Right lung (tissue), 5 donors: ENCODE data around the gene LCMT2. TPM values are rescaled to one million over a fixed set of nuclear protein-coding genes. Genes with fewer than 3 reads are reported as not detected.
A peak's percentile ranks its signal among the peaks of the same experiment; 100 is the strongest.
"Not testable (repeated sequence)": the region's sequence is repeated elsewhere in the genome, so short reads cannot be mapped to it uniquely, and the experiment has no call there.

Source experiments
- DNase-seq, 2 donors: peaks; one replicate each; pipeline ENCODE4 v3.0.0-alpha.2; 2013
- polyA plus RNA-seq, 5 donors: library from polyadenylated mRNA; unstranded; fragments of 120-200 nt; gene quantifications; one replicate each; pipeline versions ENCODE4 v1.2.1 to v1.2.3, GENCODE V29; 2013; ENCODE audit warnings: inconsistent platforms in 1 of 5, low replicate concordance in 1 of 5; ENCODE audit not compliant: insufficient read length in 5 of 5, insufficient read depth in 1 of 5

The LCMT2 gene
- polyA plus RNA-seq, 5 donors = 8.1 to 10.6 (median 9.0) TPM

GRCh38 chr15:43316971-43317346 is 13.4 kb downstream of the LCMT2 start:
- DNase-seq = no peak

GRCh38 chr15:43316016-43316970 is 14.1 kb downstream of the LCMT2 start:
- no peak for DNase-seq

- DNase-seq = no peak
These were observed 16.2 kb downstream of the LCMT2 start for GRCh38 chr15:43314171-43314570.

- no peak for DNase-seq
These were observed 18.0 kb downstream of the LCMT2 start for GRCh38 chr15:43312378-43312777.

- no peak for DNase-seq
These were observed 28.1 kb downstream of the LCMT2 start, which contains the start of gene TGM7 for GRCh38 chr15:43302205-43302817. TGM7 (minus strand) TSS chr15:43302255.

GRCh38 chr15:43299884-43300283 is 30.5 kb downstream of the LCMT2 start:
- no peak for DNase-seq

- no peak for DNase-seq
These were observed 31.0 kb downstream of the LCMT2 start for GRCh38 chr15:43299411-43299810.

GRCh38 chr15:43294091-43294706 is 36.2 kb downstream of the LCMT2 start:
- no peak for DNase-seq

GRCh38 chr15:43293432-43293831 is 36.9 kb downstream of the LCMT2 start:
- DNase-seq = no peak

GRCh38 chr15:43292375-43293078 is 37.8 kb downstream of the LCMT2 start:
- DNase-seq = no peak

- not testable (repeated sequence) for DNase-seq
These were observed 40.7 kb downstream of the LCMT2 start for GRCh38 chr15:43289656-43290055.

- DNase-seq = no peak
These were observed 43.1 kb downstream of the LCMT2 start for GRCh38 chr15:43287254-43287653.

GRCh38 chr15:43286074-43286473 is 44.3 kb downstream of the LCMT2 start:
- DNase-seq = no peak

GRCh38 chr15:43285609-43286037 is 44.8 kb downstream of the LCMT2 start:
- DNase-seq = peak; percentile 12 to 48

GRCh38 chr15:43283526-43283925 is 46.8 kb downstream of the LCMT2 start:
- DNase-seq = no peak

GRCh38 chr15:43281926-43282602 is 48.3 kb downstream of the LCMT2 start:
- no peak for DNase-seq

- DNase-seq = no peak
These were observed 49.4 kb downstream of the LCMT2 start for GRCh38 chr15:43280996-43281395.

- DNase-seq = no peak
These were observed 50.9 kb downstream of the LCMT2 start for GRCh38 chr15:43279496-43279895.

GRCh38 chr15:43278869-43279268 is 51.5 kb downstream of the LCMT2 start:
- DNase-seq = no peak

GRCh38 chr15:43277901-43278300 is 52.5 kb downstream of the LCMT2 start:
- no peak for DNase-seq

- no peak for DNase-seq
These were observed 53.0 kb downstream of the LCMT2 start for GRCh38 chr15:43277231-43277823.
